GM19193 (cell line): ENCODE measurements around the gene INPP5D.

Experiments used
- POLR2A ChIP-seq: IDR thresholded peaks from 4 replicates; pipeline ENCODE4 v1.6.1; 2011; ENCODE audit not compliant: insufficient read depth, insufficient read length; ENCODE audit errors: extremely low read depth

INPP5D gene

GRCh38 chr2:233195027-233195426 lies 134.9 kb downstream of the INPP5D start:
- no peak for TF ChIP-seq POLR2A

DNA sequence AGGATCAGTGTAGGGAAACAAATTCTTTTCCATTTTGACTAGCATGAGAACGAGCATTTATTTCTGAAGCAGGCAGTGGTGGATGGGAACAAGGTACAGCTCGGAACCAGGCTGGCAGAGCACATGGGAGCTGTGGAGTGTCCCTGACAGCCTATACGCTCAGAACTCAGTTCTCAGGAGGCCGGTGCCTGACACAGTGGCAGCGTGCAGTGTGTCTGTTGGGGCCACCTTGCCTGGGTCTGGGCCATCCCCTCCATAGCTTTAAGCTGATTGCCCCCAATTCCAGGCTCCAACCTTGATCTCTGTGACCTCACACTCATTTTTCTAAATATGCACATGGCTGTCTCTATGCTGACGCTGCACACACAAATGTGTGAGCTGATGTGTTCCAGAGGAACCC lies 136.9 kb downstream of the INPP5D start:
- TF ChIP-seq POLR2A: no peak

GRCh38 chr2:233198026-233198425 lies 137.9 kb downstream of the INPP5D start:
- TF ChIP-seq POLR2A: no peak

- TF ChIP-seq POLR2A: no peak
Observed at GRCh38 chr2:233199870-233200269, 139.7 kb downstream of the INPP5D start.

DNA sequence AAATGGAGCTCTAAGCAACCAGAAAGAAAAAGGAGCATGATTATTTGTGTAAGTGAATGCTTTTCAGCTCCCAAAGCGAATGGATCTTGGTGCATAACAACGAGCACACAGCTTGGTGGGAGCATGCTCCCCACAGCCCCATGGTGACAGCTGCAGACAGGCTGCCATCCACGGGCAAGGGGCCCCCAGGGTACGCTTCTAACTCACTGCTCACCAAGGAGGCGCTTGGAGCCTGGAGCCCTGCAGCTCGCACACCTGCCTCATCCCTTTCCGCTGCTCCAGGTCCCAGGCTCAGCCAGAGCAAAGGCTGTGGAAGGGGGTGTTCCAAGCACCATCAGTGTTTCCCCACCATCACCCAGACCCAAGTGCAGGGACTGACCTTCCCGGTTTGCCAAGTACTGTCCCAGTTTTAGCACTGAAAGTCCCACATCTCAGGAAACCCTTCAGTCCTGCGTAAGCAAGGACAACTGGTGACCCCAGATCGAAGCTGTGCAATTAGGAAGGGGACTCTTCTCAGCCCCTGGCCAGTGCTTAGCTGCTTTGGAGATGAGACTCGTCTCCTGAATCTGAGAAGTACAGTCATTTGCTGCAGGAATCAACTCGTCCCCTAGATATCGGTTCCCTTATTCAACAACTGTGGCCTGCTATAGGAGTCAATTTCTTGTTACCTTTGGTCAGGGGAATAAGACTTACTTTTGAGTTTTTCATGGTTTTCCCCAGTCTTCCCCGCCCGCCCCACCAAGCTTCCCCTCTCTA lies 141.3 kb downstream of the INPP5D start:
- no peak for TF ChIP-seq POLR2A

DNA sequence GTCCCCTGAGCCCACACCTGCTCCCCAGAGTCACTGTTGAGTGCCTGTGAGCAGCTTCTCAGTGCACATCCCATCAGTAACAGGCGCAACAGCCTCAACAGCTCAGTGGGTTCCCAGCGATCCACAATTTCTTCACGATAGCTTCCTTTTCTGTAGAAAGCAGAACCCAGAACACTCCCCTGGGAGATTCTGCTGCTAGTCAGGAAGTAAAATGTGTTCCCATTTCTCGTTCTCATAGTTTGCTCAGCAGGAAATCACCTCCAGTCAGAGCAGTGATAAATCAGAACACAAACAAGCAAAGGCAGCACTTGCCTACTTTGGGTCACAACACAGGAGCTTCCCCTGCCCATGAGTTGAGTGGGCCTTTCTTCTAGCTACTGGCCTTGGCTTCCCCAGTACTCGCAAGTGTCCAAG lies 142.4 kb downstream of the INPP5D start:
- no peak for TF ChIP-seq POLR2A

GRCh38 chr2:233203060-233203459 lies 142.9 kb downstream of the INPP5D start:
- no peak for TF ChIP-seq POLR2A

- TF ChIP-seq POLR2A: no peak
Observed at GRCh38 chr2:233204286-233204936, 144.3 kb downstream of the INPP5D start.

DNA sequence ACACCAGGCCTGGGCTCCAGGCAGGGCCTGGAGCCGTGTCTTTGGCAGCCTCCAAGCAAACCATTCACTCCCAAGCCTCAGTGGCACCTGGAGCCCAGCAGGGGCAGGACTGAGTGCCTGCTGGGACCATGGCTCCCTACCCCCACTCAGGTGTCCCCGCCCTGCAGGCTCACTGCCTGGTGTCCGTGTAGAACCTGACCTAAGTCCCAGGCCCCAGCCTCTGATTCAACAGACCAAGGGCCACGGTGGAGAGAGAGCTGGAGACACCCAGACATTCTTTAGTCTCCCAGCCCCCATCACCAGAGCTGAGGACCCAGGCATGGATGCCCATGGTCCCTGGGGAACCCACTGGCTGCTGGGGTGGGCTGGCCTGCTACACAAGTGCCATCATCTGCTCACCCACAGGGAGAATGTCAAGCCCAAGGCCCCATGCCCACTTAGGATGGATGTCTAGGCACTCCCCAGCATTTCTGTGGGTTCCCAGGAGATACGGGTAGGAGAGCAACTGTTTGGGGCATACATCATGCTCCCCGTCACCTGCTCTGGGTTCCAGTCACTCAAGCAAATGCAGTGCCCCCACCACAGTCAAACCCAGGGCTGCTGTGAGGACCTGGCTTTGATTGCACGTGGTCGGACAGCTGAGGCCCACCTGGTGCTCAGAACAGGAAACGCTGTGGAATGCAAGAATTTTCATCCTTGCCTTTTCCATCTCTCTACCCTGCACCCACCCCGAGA lies 148.4 kb downstream of the INPP5D start:
- no peak for TF ChIP-seq POLR2A

- no peak for TF ChIP-seq POLR2A
Observed at GRCh38 chr2:233209117-233209532, 149.0 kb downstream of the INPP5D start.

- TF ChIP-seq POLR2A: no peak
Observed at GRCh38 chr2:233209533-233210171, 149.5 kb downstream of the INPP5D start.

- no peak for TF ChIP-seq POLR2A
Observed at GRCh38 chr2:233210281-233210680, 150.1 kb downstream of the INPP5D start.

DNA sequence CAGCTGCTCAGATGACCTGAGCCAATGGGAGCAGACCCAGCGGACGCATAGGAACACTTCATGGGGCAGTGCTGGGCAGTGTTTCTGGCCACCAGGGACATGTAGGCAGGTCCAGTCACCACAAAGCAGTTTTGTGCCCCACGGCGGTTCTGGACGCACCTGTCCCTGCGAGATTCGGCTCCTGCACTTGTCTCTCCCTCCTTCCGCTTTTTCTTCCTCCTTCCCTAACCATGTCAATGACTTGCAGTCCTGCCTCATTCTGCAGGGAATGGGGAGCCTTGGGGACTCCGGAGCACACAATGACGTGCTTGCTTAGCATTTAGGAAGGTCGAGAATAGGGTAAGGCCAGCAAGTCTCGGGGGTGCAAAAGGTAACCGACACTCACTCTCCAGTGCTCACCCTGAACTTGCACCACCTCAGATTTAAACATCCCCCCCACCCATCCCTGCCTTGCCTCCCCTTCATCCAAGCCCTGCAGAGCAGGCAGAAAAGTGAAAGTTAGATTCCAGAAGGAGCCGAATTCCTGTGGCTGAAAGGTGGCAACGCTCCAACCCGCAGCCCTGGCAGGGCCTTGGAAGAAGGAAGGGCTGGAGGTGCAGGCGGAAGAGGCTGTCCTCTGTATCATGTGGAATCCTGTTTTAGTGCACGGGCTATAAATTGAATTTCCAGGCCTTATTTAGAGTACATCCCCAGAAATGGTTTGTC lies 150.9 kb downstream of the INPP5D start:
- no peak for TF ChIP-seq POLR2A

- TF ChIP-seq POLR2A: no peak
Observed at GRCh38 chr2:233211548-233211895, 151.4 kb downstream of the INPP5D start.

DNA sequence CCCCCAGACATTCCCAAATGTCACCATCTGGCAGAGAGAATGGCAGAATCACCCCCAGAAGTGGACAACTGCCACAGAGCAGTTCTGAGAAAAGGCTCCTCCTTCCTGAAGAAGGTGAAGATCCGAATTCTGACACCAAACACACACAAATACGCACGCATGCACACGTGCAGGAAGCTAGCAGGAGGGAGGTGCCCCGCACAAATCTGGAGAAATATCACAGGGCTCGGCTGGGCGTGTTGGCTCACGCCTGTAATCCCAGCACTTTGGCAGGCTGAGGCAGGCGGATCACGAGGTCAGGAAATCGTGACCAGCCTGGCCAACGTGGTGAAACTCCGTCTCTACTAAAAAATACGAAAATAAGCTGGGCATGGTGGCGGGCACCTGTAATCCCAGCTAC lies 152.9 kb downstream of the INPP5D start:
- no peak for TF ChIP-seq POLR2A
